CD4-positive, alpha-beta T cell treated with Interleukin-21 for 1 hour (primary cell): ENCODE measurements around the gene KRTAP10-6.
"Not testable (repeated sequence)": the region's sequence is repeated elsewhere in the genome, so short reads cannot be mapped to it uniquely, and the experiment has no call there.

ENCODE experiments used
- DNase-seq: peaks from one replicate; pipeline ENCODE4 v3.0.0-alpha.2; 2020

The KRTAP10-6 gene

DNA sequence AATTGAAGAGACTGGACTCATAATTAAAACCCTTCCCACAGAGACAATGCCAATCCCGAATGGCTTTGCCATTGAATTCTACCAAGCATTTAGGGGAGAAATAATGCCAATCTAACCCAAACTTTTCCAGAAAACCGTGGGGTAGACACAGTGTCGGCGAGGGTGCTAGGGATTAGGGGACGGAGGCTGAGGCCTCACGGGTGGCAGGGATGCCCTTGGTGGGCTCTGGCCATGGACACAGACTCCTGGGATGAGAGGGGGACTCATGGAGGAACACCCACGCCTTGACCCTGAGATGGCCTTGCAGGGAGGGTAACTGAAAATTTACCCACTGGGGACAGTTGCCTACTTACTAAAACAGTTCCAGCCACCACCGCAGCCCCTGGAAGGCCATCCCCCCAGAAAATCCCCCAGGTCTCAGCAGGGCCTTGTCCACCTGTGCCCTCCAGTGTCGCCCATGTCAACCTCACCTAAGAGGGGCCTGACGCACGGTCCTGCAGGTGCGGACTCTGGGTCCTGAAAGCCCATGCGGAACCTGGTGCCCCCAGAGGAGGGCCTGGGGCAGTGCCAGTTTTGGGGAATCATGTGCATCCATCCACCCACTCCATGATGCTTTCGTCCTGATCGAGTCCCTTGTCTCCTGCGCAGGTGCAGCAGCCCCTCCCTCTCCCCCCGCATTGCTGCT, 13.8 kb downstream of the KRTAP10-6 start:
- no peak for DNase-seq

DNA sequence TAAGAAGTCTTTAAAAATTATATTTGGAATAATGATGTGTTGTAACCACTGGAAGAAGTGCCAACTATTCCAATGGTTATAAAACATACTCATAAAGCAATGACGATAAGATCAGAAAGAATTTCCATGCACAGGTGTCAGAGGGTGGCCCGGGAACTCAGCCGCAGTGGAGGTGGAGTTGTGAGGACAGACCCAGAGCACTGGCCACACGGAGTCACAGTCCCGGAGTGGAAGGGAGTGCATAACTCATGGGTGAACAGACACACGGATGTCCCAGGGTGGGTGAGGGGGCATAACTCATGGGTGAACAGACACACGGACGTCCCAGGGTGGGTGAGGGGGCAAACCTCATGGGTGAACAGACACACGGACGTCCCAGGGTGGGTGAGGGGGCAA, 16.3 kb downstream of the KRTAP10-6 start:
- no peak for DNase-seq

DNA sequence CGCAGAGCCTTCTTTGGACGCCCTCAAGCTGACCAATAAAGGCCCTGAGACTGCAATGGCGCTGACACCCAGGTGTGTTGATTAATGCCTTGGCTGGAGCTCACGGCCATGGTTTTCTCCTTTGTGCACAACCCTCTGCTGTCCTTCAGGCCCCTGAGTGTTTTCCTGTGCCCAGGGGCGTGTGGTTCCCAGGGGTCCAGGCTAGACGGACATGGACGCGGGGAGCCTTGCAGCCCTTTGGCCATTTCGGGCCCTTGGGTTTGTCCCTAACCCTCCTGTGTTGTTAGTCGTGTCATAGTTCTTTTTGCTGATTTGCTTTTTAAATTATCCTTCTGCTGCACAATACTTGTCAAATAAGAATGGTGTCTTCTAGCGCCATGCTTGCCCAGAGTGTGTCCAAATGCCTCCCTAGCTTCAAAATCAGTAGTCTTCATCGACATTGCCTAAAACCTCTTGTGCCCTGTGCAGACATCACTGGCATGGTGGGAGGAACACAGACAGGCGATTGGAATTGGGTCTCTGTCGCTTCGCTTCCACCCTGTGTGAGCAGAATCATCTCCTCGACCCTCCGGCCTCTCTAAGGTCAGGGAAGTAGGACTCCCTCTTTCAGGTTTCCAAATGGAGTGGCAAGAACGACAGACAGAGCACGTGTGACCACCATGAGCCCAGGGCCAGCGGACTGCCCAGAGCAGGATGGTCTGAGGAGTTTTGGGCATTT, 16.8 kb downstream of the KRTAP10-6 start:
- no peak for DNase-seq

DNA sequence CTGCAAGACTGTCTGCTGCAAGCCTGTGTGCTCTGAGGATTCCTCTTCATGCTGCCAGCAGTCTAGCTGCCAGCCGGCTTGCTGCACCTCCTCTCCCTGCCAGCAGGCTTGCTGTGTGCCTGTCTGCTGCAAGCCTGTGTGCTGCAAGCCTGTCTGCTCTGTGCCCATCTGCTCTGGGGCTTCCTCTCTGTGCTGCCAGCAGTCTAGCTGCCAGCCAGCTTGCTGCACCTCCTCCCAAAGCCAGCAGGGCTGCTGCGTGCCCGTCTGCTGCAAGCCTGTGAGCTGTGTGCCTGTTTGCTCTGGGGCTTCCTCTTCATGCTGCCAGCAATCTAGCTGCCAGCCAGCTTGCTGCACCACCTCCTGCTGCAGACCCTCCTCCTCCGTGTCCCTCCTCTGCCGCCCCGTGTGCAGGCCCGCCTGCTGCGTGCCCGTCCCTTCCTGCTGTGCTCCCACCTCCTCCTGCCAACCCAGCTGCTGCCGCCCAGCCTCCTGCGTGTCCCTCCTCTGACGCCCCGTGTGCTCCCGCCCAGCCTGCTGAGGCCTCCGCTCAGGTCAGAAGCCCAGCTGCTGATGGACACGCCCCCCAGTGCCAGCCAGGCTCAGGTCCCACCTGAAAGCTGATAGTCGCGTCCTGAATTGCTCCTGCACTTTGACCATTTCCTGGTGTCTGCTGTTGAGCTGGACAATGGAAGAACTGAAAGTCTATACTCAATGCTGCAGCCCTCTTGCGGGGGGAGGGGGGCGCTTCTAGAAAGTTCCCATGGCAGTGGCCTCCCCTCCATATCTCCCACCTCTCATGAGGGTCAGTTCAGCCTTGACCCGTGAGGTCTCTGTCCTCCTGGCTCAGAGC, 17.6 kb downstream of the KRTAP10-6 start:
- DNase-seq, result no peak

DNA sequence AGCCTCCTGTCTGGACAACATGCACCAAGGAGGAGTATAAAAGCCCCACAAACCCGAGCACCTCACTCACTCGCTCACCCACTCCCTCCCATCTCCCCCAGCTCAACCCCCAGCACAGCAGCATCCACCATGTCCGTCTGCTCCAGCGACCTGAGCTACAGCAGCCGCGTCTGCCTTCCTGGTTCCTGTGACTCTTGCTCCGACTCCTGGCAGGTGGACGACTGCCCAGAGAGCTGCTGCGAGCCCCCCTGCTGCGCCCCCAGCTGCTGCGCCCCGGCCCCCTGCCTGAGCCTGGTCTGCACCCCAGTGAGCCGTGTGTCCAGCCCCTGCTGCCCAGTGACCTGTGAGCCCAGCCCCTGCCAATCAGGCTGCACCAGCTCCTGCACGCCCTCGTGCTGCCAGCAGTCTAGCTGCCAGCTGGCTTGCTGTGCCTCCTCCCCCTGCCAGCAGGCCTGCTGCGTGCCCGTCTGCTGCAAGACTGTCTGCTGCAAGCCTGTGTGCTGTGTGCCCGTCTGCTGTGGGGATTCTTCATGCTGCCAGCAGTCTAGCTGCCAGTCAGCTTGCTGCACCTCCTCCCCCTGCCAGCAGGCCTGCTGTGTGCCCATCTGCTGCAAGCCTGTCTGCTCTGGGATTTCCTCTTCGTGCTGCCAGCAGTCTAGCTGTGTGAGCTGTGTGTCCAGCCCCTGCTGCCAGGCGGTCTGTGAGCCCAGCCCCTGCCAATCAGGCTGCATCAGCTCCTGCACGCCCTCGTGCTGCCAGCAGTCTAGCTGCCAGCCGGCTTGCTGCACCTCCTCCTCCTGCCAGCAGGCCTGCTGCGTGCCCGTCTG, 18.5 kb downstream of the KRTAP10-6 start, which contains the start of gene KRTAP10-4:
Gene KRTAP10-4, plus strand, starts transcription at position 100 of the 827 bp plus-strand sequence. Its CDS starts 30 bp downstream, at position 130.
- DNase-seq, result not testable (repeated sequence)

DNA sequence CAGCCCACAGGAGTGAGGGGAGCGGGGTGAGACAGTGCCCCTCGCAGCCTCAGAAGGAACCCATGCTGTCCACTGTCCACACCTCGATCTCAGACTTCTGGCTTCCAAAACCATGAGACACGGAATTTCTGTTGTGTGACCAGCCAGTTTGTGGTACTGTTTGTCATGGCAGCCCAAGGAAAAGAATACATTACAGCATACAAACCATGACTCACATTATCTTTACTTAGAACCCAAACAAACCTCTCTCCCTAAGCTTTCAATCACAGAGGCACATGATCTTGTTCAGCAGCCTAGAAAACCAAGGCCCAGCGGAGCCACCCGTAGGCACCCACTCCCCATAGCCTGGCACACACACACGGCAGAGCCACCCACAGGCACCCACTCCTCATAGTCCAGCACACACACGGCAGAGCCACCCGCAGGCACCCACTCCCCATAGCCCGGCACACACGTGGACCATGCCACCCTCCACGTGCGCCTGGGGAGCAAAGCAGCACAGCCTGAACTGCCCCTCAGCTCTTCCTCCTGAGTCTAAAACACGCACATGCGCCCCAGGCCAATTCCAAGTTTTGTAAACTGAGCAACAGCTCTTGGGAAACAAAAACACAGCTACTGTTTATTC, 19.2 kb downstream of the KRTAP10-6 start:
- DNase-seq, result no peak

DNA sequence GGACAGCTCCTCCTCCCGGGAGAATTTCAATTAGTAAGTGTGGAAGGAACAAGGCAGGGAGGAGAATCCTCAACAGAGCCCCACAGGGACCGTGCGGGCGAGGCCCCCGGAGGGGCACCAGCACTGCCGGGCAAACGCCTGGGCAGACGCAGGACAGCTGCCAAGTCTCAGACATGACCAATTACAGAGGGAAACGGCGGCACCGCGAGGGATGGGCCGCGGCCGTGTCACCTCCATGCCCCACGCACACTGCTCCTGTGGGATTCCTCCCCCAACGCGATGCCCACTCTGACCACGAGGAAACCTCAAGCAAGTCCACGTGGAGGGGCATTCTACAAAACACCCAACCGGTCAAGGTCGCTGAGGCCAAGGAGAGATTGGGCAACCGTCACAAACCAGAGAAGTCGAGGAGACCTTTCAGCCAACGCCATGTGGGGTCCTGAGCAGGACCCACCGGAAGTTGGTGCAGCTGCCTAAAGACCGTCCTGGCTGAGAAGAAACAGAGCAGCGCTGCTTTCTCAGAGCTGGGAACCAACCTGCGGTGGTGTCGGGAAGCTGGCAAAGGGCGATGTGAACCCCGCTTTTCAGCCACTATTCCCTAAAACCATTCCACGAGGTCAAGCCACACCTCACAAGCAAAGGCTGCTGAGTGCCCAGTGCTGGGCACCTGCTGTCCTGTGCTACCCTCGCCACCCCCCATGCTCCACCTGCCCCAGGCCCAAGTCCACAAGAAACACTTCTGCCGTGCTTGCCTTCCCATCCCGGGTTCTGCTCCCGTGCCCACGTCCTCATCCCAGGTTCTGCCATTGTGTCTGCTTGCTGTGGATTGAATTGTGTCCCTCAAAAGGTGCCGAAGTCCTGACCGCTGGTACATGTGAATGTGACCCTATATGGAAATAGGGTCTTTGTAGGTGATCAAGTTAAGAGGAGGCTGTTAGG, 20.2 kb downstream of the KRTAP10-6 start:
- DNase-seq, result no peak

DNA sequence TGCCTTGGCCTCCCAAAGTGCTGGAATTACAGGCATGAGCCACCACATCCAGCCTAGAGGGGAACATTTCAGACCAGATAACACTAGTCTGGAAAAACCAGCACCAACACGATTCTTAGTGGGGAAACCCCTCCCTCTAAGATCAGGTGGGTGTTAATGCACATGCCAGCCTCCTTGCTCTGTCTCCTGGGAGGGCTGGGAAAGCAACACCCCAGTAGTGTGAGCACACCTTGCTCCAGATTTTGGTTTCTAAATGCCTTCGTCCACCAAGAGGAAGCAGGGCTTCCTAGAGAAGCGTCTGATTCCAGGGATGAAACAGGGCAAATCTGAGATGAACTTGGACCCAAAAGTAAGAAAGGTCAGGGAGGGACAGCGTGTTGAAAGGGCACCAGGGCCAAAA, 21.0 kb downstream of the KRTAP10-6 start:
- no peak for DNase-seq

DNA sequence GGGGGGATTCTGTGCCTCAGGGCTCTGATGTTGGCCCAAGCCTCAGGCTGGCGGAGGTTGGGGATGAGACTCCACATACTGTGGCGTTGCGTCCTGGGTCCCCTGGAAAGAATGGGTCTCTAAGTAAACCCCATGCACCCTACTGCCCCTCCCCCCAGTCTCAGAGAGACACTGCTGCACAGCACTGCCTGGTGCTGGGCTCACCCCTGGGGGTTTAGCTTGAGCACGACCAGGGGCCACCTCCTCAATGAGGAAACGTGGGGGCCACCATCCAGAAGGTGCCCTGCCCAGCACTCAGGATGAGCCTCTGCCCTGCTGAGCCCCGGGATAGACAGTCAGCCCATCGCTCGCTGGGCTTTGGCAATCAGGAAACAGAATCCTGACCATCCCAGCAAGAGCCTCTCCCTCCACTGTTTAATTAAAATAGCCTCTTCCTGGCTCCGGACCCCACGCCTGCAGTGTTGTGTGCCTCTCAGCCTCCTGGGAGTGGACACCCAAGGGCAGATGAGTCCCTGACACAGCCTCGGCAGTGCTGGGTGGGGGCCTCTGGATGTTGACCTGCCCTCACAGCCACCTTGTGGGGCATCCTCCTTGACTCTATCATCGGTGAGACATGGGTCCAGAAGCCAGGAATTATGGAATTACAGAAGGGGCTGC, 22.3 kb downstream of the KRTAP10-6 start:
- no peak for DNase-seq

DNA sequence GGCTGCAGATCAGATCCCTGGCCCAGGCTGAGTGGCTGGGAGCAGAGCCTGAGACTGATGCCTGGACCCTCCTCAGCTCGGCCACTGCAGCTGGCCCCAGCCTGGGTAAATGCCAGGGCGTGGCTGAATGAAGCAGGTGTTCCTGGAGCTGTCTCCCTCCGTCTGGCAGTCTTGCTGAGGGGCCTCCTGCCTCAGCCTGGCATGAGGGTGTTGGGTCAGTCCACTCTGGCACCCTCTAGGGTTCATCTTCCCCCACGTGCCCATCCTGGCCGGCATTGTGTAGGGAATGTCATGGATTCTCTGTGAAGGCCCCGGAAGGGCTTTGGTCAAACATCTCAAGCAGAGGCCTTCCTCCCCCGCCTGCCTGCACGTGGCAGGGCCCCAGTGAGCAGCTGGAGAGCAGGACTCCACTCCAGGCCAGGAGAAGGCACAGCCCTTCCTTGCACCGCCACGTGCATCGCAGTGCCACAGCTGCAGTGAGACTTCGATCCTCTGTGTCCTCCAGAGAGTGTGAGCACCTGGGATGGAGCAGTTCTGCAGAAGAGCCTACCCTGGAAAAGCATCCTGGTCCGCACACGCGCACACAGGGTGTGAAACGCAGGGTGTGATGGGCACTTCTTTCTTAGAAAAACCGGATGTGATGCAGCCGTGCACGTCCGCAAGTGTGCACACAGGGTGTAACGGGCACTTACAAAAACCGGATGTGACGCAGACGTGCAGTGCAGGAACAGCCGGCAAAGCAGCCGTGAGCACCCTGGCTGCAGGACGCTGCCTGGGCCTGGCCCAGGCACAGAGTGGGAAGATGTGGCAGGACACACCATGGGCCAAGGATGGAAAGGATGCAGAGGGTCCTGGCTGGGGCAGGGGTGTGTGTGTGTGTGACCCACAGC, 23.4 kb downstream of the KRTAP10-6 start:
- no peak for DNase-seq

DNA sequence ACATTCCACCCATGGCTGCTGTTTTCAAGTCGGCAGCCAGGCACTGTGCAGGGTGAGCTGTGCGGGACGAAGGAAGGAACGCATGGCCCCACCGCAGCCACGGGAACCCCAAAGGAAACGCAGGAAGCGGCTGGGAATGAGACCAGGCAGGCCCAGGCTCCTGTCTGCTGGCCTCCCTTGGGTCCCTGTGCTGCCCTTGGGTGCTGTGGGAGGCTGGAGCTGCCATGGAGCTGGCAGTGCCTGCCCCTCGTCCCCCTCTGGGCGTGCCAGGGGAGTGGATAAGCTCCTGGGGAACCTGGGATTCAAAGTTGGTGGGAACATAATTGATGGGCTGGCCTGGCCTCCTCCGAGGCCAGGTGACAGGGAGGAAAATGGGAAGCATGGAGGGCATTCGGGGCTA, 24.0 kb downstream of the KRTAP10-6 start:
- DNase-seq, result no peak

DNA sequence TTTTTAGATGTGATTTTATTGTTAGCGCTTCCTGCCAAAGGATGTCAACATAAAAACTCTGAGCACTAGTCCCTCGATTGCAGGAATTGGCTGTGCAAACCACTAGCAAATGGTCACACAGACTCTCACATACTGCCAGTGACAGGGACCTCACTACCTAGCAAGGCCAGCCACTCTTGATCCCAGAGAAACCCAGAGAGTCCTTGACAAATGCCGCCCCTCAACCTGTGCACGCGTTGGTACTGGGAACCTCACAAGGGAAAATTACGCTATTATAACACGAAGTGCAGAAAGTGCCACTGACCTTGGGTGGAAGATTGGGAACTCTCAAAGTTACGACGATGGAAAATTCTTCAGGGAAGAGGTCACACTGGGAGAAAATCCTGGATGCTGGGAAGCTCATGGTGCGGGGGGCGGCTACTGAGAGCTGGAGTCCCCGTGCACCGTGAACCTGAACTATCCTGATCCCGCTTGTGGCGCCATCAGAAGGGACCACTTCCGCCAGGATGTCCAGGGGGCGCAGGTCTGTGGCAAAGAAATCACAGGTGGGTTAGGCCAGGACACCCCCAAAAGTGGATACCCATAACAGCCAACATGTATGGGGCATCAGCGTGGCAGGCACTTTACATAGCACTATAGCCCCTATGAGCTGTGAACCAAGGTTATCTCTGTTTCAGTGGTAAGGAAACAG, 24.7 kb downstream of the KRTAP10-6 start:
- DNase-seq, result no peak

DNA sequence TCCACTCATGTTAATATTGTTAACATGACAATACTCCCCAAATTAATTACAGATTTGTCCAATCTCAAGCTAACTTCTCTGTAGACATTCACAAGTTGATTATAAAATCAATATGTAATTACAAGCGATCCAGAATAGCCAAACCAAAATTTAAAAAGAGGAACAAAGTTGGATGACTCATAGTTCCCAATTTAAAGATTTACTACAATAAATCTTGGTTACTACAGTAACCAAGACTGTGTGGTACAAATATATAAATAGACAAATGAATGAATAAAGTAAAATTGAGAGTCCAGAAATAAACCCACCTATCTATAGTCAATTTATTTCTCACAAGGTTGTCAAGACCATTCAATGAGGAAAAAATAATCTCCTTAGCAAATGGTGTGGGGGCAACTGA, 25.9 kb downstream of the KRTAP10-6 start:
- no peak for DNase-seq

DNA sequence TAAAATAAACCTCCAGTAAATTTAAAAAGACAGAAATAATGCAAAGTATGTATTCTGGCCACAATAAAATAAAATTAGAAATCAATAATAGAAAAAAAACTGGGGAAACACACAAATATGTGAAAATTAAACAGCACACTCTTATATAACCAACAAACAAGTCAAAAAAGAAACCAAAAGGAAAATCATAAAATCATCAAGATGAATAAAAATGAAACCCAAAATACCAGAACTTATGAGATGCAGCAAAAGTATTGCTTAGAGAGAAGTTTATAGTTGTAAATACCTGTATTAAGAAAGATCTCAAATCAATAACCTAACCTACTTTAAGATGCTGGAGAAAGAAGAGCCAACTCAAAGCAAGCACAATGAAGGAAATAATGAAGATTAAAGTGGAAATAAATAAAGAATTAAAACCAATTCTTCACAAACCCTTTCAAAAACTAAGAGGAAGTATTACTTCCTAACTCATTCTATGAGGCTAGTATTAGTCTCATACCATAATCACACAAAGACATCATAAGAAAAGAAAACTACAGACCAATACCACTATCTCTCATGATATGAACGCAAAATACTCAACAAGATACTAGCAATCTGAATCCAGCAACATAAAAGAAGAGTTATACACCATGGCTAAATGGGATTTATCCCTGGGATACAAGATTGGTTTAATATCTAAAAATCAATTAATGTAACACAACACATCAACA, 27.3 kb downstream of the KRTAP10-6 start:
- no peak for DNase-seq

DNA sequence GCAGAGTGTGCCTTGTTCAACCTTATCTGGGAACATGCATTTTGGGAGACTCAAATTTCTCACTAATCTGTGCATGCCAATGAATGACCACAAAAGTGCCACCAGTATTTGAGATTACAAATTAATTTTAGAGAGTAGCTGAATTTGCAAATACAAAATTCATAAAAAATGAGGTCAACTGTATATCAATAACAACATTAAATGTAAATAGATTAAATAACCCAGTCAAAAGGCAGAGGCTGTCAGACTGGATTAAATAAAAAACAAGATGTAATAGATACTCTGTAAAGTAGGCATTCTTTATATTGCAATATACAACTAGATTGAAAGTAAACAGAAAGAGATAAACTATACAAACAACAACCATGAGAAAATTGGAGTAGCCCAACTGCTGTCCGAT, 28.2 kb downstream of the KRTAP10-6 start:
- no peak for DNase-seq

DNA sequence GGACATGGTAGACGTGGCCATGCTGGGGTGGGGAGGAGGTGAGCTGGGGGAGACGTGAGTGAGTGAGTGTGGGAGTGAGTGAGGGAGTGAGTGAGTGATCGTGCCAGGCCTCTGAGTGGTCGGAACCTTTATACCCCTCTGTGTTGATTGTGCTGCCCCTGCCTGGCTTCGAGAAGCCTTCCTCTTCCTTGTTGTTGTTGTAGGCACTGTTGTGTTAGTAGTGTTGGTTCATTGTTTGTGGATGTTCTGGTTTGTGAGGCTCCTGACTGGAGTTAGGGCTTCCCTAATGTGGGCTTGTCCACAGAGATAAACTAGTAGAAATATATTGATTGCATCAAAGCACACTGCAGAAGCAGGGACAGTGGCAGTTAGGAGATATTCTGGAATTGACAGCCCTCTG, 33.6 kb downstream of the KRTAP10-6 start, which contains the start of gene KRTAP10-3:
Gene KRTAP10-3, minus strand, starts transcription at position 101 of the 400 bp plus-strand sequence. Its CDS starts 80 bp downstream, at position 21.
- DNase-seq, result no peak

DNA sequence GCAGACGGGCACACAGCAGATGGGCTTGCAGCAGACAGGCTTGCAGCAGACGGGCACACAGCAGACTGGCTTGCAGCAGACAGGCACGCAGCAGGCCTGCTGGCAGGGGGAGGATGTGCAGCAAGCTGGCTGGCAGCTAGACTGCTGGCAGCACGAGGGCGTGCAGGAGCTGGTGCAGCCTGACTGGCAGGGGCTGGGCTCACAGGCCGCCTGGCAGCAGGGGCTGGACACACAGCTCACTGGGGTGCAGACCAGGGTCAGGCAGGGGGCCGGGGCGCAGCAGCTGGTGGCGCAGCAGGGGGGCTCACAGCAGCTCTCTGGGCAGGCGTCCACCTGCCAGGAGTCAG, 34.0 kb downstream of the KRTAP10-6 start:
- not testable (repeated sequence) for DNase-seq
